ENCODE data around the gene IL23A.
"Not testable (repeated sequence)": the region's sequence is repeated elsewhere in the genome, so short reads cannot be mapped to it uniquely, and the experiment has no call there.

The IL23A gene

GRCh38 chr12:56317675-56318074, 21.0 kb upstream of the IL23A start:
- TF ChIP-seq GABPA (IDR thresholded peaks at IDR 0.05; ENCODE audit: low read depth) (no peak), CTCF (IDR thresholded peaks at IDR 0.05; ENCODE audit: insufficient read depth, low read length) (no peak), POLR2AphosphoS5 (IDR thresholded peaks at IDR 0.05; ENCODE audit: low read depth) (no peak), SPI1 (IDR thresholded peaks at IDR 0.05; ENCODE audit: borderline replicate concordance, low read depth) (no peak)
- TF ChIP-seq, protein P1, sequence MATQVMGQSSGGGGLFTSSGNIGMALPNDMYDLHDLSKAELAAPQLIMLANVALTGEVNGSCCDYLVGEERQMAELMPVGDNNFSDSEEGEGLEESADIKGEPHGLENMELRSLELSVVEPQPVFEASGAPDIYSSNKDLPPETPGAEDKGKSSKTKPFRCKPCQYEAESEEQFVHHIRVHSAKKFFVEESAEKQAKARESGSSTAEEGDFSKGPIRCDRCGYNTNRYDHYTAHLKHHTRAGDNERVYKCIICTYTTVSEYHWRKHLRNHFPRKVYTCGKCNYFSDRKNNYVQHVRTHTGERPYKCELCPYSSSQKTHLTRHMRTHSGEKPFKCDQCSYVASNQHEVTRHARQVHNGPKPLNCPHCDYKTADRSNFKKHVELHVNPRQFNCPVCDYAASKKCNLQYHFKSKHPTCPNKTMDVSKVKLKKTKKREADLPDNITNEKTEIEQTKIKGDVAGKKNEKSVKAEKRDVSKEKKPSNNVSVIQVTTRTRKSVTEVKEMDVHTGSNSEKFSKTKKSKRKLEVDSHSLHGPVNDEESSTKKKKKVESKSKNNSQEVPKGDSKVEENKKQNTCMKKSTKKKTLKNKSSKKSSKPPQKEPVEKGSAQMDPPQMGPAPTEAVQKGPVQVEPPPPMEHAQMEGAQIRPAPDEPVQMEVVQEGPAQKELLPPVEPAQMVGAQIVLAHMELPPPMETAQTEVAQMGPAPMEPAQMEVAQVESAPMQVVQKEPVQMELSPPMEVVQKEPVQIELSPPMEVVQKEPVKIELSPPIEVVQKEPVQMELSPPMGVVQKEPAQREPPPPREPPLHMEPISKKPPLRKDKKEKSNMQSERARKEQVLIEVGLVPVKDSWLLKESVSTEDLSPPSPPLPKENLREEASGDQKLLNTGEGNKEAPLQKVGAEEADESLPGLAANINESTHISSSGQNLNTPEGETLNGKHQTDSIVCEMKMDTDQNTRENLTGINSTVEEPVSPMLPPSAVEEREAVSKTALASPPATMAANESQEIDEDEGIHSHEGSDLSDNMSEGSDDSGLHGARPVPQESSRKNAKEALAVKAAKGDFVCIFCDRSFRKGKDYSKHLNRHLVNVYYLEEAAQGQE (IDR thresholded peaks at IDR 0.05; ENCODE audit: insufficient replicate concordance, low read depth): no peak
- no peak overlapping the region for H3K27ac ChIP-seq (replicated peaks)
- H3K4me3 ChIP-seq (replicated peaks; ENCODE audit: insufficient read depth, low read length): no peak overlapping the region
- DNase-seq (ENCODE audit: low read depth in 1 of 2, low spot score in 1 of 2): no peak
- no peaks in the 10 kb centered on the region for H3K27me3 ChIP-seq (ENCODE audit: insufficient read depth, poor library complexity, severe bottlenecking)

DNA sequence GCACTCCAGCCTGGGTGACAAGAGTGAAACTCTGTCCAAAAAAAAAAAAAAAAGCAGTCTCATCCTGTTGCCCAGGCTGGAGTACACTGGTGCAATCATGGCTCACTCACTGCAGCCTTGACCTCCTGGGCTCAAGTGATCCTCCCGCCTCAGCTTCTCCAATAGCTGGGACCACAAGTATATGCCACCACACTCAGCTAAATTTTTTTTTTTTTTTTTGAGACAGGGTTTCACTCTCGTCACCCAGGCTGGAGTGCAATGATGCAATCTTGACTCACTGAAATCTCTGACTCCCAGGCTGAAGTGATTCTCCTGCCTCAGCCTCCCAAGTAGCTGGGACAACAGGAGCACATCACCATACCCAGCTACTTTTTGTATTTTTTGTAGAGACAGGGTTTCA, 17.7 kb upstream of the IL23A start:
- DNase-seq (ENCODE audit: low read depth in 1 of 2, low spot score in 1 of 2): no peak
- no peak overlapping the region for H3K4me3 ChIP-seq (replicated peaks; ENCODE audit: insufficient read depth, low read length)
- no peak overlapping the region for H3K27ac ChIP-seq (replicated peaks)
- TF ChIP-seq CTCF (IDR thresholded peaks at IDR 0.05; ENCODE audit: insufficient read depth, low read length) (no peak), SPI1 (IDR thresholded peaks at IDR 0.05; ENCODE audit: borderline replicate concordance, low read depth) (no peak), POLR2AphosphoS5 (IDR thresholded peaks at IDR 0.05; ENCODE audit: low read depth) (no peak), GABPA (IDR thresholded peaks at IDR 0.05; ENCODE audit: low read depth) (no peak)
- TF ChIP-seq, protein P1 (IDR thresholded peaks at IDR 0.05; ENCODE audit: insufficient replicate concordance, low read depth): no peak
- H3K27me3 ChIP-seq (ENCODE audit: insufficient read depth, poor library complexity, severe bottlenecking): no peaks in the 10 kb centered on the region

DNA sequence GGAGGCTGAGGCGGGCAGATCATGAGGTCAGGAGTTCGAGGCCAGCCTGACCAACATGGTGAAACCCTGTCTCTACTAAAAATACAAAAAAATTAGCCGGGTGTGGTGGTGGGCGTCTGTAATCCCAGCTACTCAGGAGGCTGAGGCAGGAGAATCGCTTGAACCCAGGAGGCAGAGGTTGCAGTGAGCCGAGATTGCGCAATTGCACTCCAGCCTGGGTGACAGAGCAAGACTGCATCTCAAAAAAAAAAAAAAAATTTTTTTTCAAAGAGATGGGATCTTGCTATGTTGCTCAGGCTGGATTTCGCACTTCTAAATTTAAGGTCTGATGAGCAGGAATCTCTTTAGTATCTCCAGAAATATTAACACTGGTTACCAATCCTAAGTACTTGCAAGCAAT, 17.1 kb upstream of the IL23A start:
- DNase-seq (ENCODE audit: low read depth in 1 of 2, low spot score in 1 of 2); H3K27ac ChIP-seq (replicated peaks); H3K4me3 ChIP-seq (replicated peaks; ENCODE audit: insufficient read depth, low read length); H3K27me3 ChIP-seq (ENCODE audit: insufficient read depth, poor library complexity, severe bottlenecking): not testable (repeated sequence)

DNA sequence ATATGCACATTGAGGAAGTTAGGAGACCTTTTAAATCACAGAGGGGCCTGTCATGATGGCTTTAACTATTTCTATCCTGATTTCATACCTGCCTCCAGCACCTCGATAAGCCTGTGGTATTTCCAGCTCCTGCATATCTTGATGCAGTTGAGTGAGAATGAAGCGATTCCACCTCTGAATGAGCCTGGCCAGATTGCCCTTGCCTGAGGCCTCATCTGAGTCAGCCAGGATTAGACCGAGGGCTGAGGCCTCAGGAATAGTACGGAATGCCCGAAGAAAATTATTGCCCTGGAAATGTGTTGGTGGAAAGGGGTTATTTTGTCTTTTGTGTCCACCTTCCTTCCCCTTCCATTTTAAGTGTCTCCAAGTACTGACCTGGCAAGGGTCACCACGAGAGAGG, 14.5 kb upstream of the IL23A start:
- DNase-seq (ENCODE audit: low read depth in 1 of 2, low spot score in 1 of 2): no peak
- no peak for TF ChIP-seq GABPA (IDR thresholded peaks at IDR 0.05; ENCODE audit: low read depth)
- TF ChIP-seq POLR2AphosphoS5 (IDR thresholded peaks at IDR 0.05; ENCODE audit: low read depth): no peak
- TF ChIP-seq SPI1 (IDR thresholded peaks at IDR 0.05; ENCODE audit: borderline replicate concordance, low read depth): no peak
- TF ChIP-seq CTCF (IDR thresholded peaks at IDR 0.05; ENCODE audit: insufficient read depth, low read length): no peak
- TF ChIP-seq, protein P1 (IDR thresholded peaks at IDR 0.05; ENCODE audit: insufficient replicate concordance, low read depth): no peak
- Histone ChIP-seq H3K4me3 (replicated peaks; ENCODE audit: insufficient read depth, low read length) (no peak overlapping the region), H3K27ac (replicated peaks) (no peak overlapping the region), H3K27me3 (ENCODE audit: insufficient read depth, poor library complexity, severe bottlenecking) (no peaks in the 10 kb centered on the region)

All from HL-60 (cell line).